GM19397 (cell line): Measurements from ENCODE around the gene PCSK5.
"Not testable (repeated sequence)": the region's sequence is repeated elsewhere in the genome, so short reads cannot be mapped to it uniquely, and the experiment has no call there.

Source experiments
- ATAC-seq: cut with Tn5 transposase; IDR thresholded peaks from one replicate; pipeline ENCODE4 v1.9.1; 2021; ENCODE audit warnings: mild to moderate bottlenecking, moderate library complexity; ENCODE audit not compliant: unreplicated experiment

PCSK5 gene

GRCh38 chr9:76044266-76044819 lies 153.9 kb downstream of the PCSK5 start:
- ATAC-seq, result no peak

- no peak for ATAC-seq
These were observed 154.7 kb downstream of the PCSK5 start for GRCh38 chr9:76045221-76045620.

- no peak for ATAC-seq
These were observed 158.9 kb downstream of the PCSK5 start for GRCh38 chr9:76049341-76049740.

- no peak for ATAC-seq
These were observed 177.2 kb downstream of the PCSK5 start for GRCh38 chr9:76067696-76068095.

- ATAC-seq, result no peak
These were observed 187.1 kb downstream of the PCSK5 start for GRCh38 chr9:76077537-76077936.

- not testable (repeated sequence) for ATAC-seq
These were observed 190.8 kb downstream of the PCSK5 start for GRCh38 chr9:76081281-76081680.

GRCh38 chr9:76082057-76082456 lies 191.6 kb downstream of the PCSK5 start:
- no peak for ATAC-seq

- ATAC-seq, result no peak
These were observed 195.1 kb downstream of the PCSK5 start for GRCh38 chr9:76085596-76085995.

- ATAC-seq, result no peak
These were observed 196.1 kb downstream of the PCSK5 start for GRCh38 chr9:76086539-76086938.

GRCh38 chr9:76087976-76088375 lies 197.5 kb downstream of the PCSK5 start:
- ATAC-seq, result no peak

GRCh38 chr9:76090330-76090729 lies 199.9 kb downstream of the PCSK5 start:
- no peak for ATAC-seq

- no peak for ATAC-seq
These were observed 200.4 kb downstream of the PCSK5 start for GRCh38 chr9:76090909-76091308.

- no peak for ATAC-seq
These were observed 202.1 kb downstream of the PCSK5 start for GRCh38 chr9:76092572-76092971.

GRCh38 chr9:76095585-76095984 lies 205.1 kb downstream of the PCSK5 start:
- no peak for ATAC-seq

- no peak for ATAC-seq
These were observed 209.0 kb downstream of the PCSK5 start for GRCh38 chr9:76099516-76099915.

GRCh38 chr9:76101075-76101474 lies 210.6 kb downstream of the PCSK5 start:
- no peak for ATAC-seq

GRCh38 chr9:76101491-76101890 lies 211.0 kb downstream of the PCSK5 start:
- ATAC-seq, result no peak

GRCh38 chr9:76101947-76102346 lies 211.5 kb downstream of the PCSK5 start:
- no peak for ATAC-seq

- no peak for ATAC-seq
These were observed 213.2 kb downstream of the PCSK5 start for GRCh38 chr9:76103531-76104315.

- ATAC-seq, result no peak
These were observed 217.0 kb downstream of the PCSK5 start for GRCh38 chr9:76107482-76107881.

- ATAC-seq, result no peak
These were observed 219.5 kb downstream of the PCSK5 start for GRCh38 chr9:76109953-76110352.

- ATAC-seq, result no peak
These were observed 221.7 kb downstream of the PCSK5 start for GRCh38 chr9:76112151-76112550.

GRCh38 chr9:76114144-76114543 lies 223.7 kb downstream of the PCSK5 start:
- ATAC-seq, result no peak
